Purkinje cell (primary cell): ENCODE results near the gene ARHGAP26. TPM values are rescaled to one million over a fixed set of nuclear protein-coding genes. Genes with fewer than 3 reads are reported as not detected.

Experiments used
- polyA plus RNA-seq: library from polyadenylated mRNA; unstranded; fragments of >200 nt; fragmentation: Nextera tagmentation; gene quantifications from 2 replicates; pipeline ENCODE4 v1.2.1, GENCODE V29; 2014

The ARHGAP26 gene, protein sequence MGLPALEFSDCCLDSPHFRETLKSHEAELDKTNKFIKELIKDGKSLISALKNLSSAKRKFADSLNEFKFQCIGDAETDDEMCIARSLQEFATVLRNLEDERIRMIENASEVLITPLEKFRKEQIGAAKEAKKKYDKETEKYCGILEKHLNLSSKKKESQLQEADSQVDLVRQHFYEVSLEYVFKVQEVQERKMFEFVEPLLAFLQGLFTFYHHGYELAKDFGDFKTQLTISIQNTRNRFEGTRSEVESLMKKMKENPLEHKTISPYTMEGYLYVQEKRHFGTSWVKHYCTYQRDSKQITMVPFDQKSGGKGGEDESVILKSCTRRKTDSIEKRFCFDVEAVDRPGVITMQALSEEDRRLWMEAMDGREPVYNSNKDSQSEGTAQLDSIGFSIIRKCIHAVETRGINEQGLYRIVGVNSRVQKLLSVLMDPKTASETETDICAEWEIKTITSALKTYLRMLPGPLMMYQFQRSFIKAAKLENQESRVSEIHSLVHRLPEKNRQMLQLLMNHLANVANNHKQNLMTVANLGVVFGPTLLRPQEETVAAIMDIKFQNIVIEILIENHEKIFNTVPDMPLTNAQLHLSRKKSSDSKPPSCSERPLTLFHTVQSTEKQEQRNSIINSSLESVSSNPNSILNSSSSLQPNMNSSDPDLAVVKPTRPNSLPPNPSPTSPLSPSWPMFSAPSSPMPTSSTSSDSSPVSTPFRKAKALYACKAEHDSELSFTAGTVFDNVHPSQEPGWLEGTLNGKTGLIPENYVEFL
- 416 and 475 TPM in 2 replicates for polyA plus RNA-seq

DNA sequence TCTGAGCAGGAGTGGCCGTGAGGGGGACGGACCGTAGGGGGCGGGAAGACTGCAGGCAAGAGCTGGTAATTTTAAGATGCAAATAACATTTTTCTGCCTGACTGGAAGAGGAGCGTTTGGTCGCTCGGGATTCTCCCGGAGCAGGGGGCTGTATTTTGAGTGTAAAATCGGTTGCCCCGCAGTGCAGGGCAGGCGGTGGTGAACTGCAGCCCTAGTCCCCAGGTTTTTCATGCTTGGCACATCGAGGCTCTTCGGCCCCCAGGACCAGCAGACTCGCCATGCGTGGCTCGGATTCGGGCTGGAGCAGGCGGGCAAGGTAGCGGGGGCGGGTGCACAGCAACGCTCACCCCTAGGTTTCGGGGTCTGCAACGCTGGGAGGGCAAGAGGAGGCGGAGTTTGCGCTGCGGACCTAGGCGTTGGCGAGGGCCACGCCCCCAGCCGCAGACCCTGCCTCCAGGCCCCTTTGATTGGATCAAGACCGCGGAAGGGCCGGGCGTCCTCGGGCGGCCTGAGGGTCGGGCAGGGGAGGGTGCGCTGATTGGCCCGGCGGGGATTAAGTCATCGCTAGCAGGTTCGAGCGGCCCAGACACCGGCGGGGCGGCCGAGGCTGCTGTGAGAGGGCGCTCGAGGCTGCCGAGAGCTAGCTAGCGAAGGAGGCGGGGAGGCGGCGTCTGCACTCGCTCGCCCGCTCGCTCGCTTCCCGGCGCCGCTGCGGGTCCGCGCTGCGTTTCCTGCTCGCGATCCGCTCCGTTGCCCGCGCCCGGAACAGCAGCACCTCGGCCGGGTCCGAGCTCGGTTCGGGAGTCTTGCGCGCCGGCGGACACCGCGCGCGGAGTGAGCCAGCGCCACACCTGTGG is at the start of gene ARHGAP26:
Gene ARHGAP26 (plus strand): TSS at position 585 of the 857 bp plus-strand sequence. CDS start 385 bp downstream, outside the sequence.

Other genes starting within 250 kb of the ARHGAP26 start
- 4.4 and 14.2 TPM in 2 replicates for gene FGF1, start 84.3 kb upstream of the ARHGAP26 start, polyA plus RNA-seq